ENCODE data around the gene LSM5. TPM values are rescaled to one million over a fixed set of nuclear protein-coding genes. Genes with fewer than 3 reads are reported as not detected.

The LSM5 gene
- total and polyA plus RNA-seq, 2 of the 4 experiments (the other 2 are of a cell fraction): 5.0 to 26.5 TPM

GRCh38 chr7:32516551-32517100 is 26.4 kb upstream of the LSM5 start:
- no TSS peak for BruUV-seq (replicated peaks)
- dilution Hi-C loops (cut with HindIII; ENCODE audit: low sequenced_read_pairs, unreplicated experiment): no loop called here

More at GRCh38 chr7:32516551-32517100, 26.4 kb upstream of the LSM5 start:
- peaks cover 15% of the 10 kb centered on the region for H3K9me3 ChIP-seq (ENCODE audit: control insufficient read depth, insufficient read depth, low read length)
- H3K56ac ChIP-seq (ENCODE audit: extremely low read depth, insufficient read depth, low read length): no peak overlapping the region
- no peak overlapping the region for H4K8ac ChIP-seq (ENCODE audit: low read depth in 2 of 2, low read length in 2 of 2)
- no peak overlapping the region for H2AK9ac ChIP-seq (replicated peaks; ENCODE audit: low read depth, low read length, poor library complexity)
- no peaks in the 10 kb centered on the region for H3K9me1 ChIP-seq (ENCODE audit: insufficient read depth, low read length)
- no peak for DNase-seq
- H4K5ac ChIP-seq (ENCODE audit: low read depth, low read length): no peak overlapping the region
- CTCF ChIA-PET: no interaction called here
- no peak overlapping the region for H4K91ac ChIP-seq (ENCODE audit: insufficient read depth, low read depth, low read length)
- H2BK20ac ChIP-seq (ENCODE audit: low read depth, low read length): no peak overlapping the region
- H3K27me3 ChIP-seq (ENCODE audit: control insufficient read depth, insufficient read depth, low read length): no peaks in the 10 kb centered on the region
- no peak for ATAC-seq (ENCODE audit: low read depth)
- no peak overlapping the region for H2AFZ ChIP-seq (replicated peaks; ENCODE audit: low read length, poor library complexity)
- intact Hi-C loops (cut with micrococcal nuclease) (no loop called here), in situ Hi-C loops (cut with MboI; ENCODE audit: low sequenced_read_pairs) (no loop called here)
- peaks cover 18% of the 10 kb centered on the region; the same call in 1 of the 2 replicates for H4K20me1 ChIP-seq (ENCODE audit: insufficient read depth, low read length)
- H3K14ac ChIP-seq (replicated peaks; ENCODE audit: low read depth, low read length): no peak overlapping the region
- no peak overlapping the region for H3K23ac ChIP-seq (ENCODE audit: low read depth, low read length)
- no peaks in the 10 kb centered on the region for H3K4me1 ChIP-seq (ENCODE audit: control insufficient read depth, insufficient read depth, low read length)
- no peak overlapping the region for H2BK5ac ChIP-seq (ENCODE audit: low read depth, low read length, poor library complexity, severe bottlenecking)
- H2BK120ac ChIP-seq (ENCODE audit: low read depth, low read length): no peak overlapping the region
- no peak overlapping the region for H3K27ac ChIP-seq (ENCODE audit: insufficient read depth, low read length)
- no peak overlapping the region for H3K18ac ChIP-seq (ENCODE audit: low read depth, low read length)
- H3K4ac ChIP-seq (ENCODE audit: low read depth, low read length): no peak overlapping the region
- no peak overlapping the region for H3K4me3 ChIP-seq (ENCODE audit: insufficient read depth, low read depth, low read length)
- no peak overlapping the region for H2AK5ac ChIP-seq (ENCODE audit: low read depth, low read length)
- TF ChIP-seq MAFK (IDR thresholded peaks at IDR 0.05; ENCODE audit: low read depth, low read length) (no peak), CEBPB (IDR thresholded peaks at IDR 0.05; ENCODE audit: low read depth, low read length) (no peak), FOS (IDR thresholded peaks at IDR 0.05; ENCODE audit: low read depth, low read length) (no peak), RAD21 (IDR thresholded peaks at IDR 0.05; ENCODE audit: low read length) (no peak)
- H3K9ac ChIP-seq (ENCODE audit: low read depth, low read length): no peak overlapping the region
- H3K36me3 ChIP-seq (ENCODE audit: control insufficient read depth, insufficient read depth, low read length): peaks cover 7% of the 10 kb centered on the region; the same call in 1 of the 2 replicates
- WGBS, 2 experiments (ENCODE audit: extremely low coverage in 2 of 2, insufficient read length in 1 of 2): no CpG with 5 or more reads among the region's 3 CpGs
- H2BK15ac ChIP-seq (ENCODE audit: low read depth, low read length): no peak overlapping the region
- H3K4me2 ChIP-seq (ENCODE audit: low read depth, low read length): no peak overlapping the region
- POLR2A ChIA-PET (ENCODE audit: unreplicated experiment): no interaction called here
- peaks cover 42 to 50% of the 10 kb centered on the region in 2 experiments for H3K79me1 ChIP-seq (ENCODE audit: low read depth in 1 of 2, low read length in 2 of 2)
